Neural progenitor cell (in vitro differentiated cells): ENCODE results near the gene NUDT3. TPM values are rescaled to one million over a fixed set of nuclear protein-coding genes. Genes with fewer than 3 reads are reported as not detected.

Source experiments
- DNase-seq: peaks from one replicate; pipeline ENCODE4 v3.0.0-alpha.2; 2016; ENCODE audit warnings: low spot score
- H2AFZ ChIP-seq: fragments of 200-600 bp; sonication (generic); replicated peaks from 2 replicates; pipeline ENCODE4 v1.6.1; 2016; ENCODE audit warnings: antibody characterized with exemption
- H3F3A ChIP-seq: fragments of 200-600 bp; sonication (generic); 2 replicates; pipeline ENCODE4 v1.6.1; 2016; ENCODE audit warnings: antibody characterized with exemption, low read depth
- H3K27ac ChIP-seq: fragments of 200-600 bp; sonication (generic); 2 replicates; pipeline ENCODE4 v1.5.1; 2016; ENCODE audit warnings: mild to moderate bottlenecking
- H3K27me3 ChIP-seq: fragments of 200-600 bp; sonication (generic); 2 replicates; pipeline ENCODE4 v1.6.1; 2016; ENCODE audit warnings: mild to moderate bottlenecking, moderate library complexity
- H3K36me3 ChIP-seq: fragments of 200-600 bp; sonication (generic); 2 replicates; pipeline ENCODE4 v1.5.1; 2016
- H3K4me1 ChIP-seq: fragments of 200-600 bp; sonication (generic); 2 replicates; pipeline ENCODE4 v1.6.1; 2016; ENCODE audit warnings: mixed run types
- H3K4me2 ChIP-seq: fragments of 200-600 bp; sonication (generic); 2 replicates; pipeline ENCODE4 v1.6.1; 2016
- H3K4me3 ChIP-seq: fragments of 200-600 bp; sonication (generic); 2 replicates; pipeline ENCODE4 v1.5.1; 2016
- H3K79me2 ChIP-seq: fragments of 200-600 bp; sonication (generic); 2 replicates; pipeline ENCODE4 v1.6.1; 2016; ENCODE audit warnings: low read depth
- H3K9ac ChIP-seq: fragments of 200-600 bp; sonication (generic); 2 replicates; pipeline ENCODE4 v1.6.1; 2016
- H3K9me3 ChIP-seq: fragments of 200-600 bp; sonication (generic); 2 replicates; pipeline ENCODE4 v1.5.1; 2016; ENCODE audit warnings: low read depth
- H4K20me1 ChIP-seq: fragments of 200-600 bp; sonication (generic); 2 replicates; pipeline ENCODE4 v1.6.1; 2016; ENCODE audit warnings: low read depth
- H3K27ac Mint-ChIP-seq: 3 replicates; pipeline ENCODE4 v1.8.0; 2021; ENCODE audit warnings: mixed read lengths
- H3K27me3 Mint-ChIP-seq: 2 replicates; pipeline ENCODE4 v1.8.0; 2022; ENCODE audit warnings: low read depth, mild to moderate bottlenecking, inconsistent platforms, moderate library complexity, mixed read lengths; ENCODE audit not compliant: insufficient read depth
- H3K36me3 Mint-ChIP-seq: 3 replicates; pipeline ENCODE4 v1.8.0; 2021; ENCODE audit warnings: mixed read lengths
- H3K4me1 Mint-ChIP-seq: 3 replicates; pipeline ENCODE4 v1.8.0; 2021; ENCODE audit warnings: mixed read lengths
- H3K4me3 Mint-ChIP-seq: 3 replicates; pipeline ENCODE4 v1.8.0; 2021; ENCODE audit warnings: mild to moderate bottlenecking, moderate library complexity, mixed read lengths
- H3K9me3 Mint-ChIP-seq: 3 replicates; pipeline ENCODE4 v1.8.0; 2020; ENCODE audit warnings: mixed read lengths
- EZH2 ChIP-seq: fragments of 200-600 bp; sonication (generic); IDR thresholded peaks from 2 replicates; pipeline ENCODE4 v1.6.1; 2017; ENCODE audit warnings: antibody characterized with exemption, mild to moderate bottlenecking, moderate library complexity
- EZH2phosphoT487 ChIP-seq: fragments of 200-600 bp; sonication (generic); IDR thresholded peaks from 2 replicates; pipeline ENCODE4 v1.6.1; 2017; ENCODE audit warnings: antibody characterized with exemption
- total RNA-seq: library from RNA; depleted of rRNA; stranded (reverse); fragments of >200 nt; gene quantifications from 2 replicates; pipeline ENCODE4 v1.2.3, GENCODE V29; 2015; ENCODE audit warnings: low replicate concordance
- TF ChIP-seq, protein P1 (sequence below): fragments of 200-600 bp; sonication (generic); IDR thresholded peaks from 2 replicates; pipeline ENCODE4 v1.5.1; 2017; ENCODE audit warnings: antibody characterized with exemption, mild to moderate bottlenecking

The NUDT3 gene
- total RNA-seq, 1 donor from 2014 or later: 35.7 TPM

DNA sequence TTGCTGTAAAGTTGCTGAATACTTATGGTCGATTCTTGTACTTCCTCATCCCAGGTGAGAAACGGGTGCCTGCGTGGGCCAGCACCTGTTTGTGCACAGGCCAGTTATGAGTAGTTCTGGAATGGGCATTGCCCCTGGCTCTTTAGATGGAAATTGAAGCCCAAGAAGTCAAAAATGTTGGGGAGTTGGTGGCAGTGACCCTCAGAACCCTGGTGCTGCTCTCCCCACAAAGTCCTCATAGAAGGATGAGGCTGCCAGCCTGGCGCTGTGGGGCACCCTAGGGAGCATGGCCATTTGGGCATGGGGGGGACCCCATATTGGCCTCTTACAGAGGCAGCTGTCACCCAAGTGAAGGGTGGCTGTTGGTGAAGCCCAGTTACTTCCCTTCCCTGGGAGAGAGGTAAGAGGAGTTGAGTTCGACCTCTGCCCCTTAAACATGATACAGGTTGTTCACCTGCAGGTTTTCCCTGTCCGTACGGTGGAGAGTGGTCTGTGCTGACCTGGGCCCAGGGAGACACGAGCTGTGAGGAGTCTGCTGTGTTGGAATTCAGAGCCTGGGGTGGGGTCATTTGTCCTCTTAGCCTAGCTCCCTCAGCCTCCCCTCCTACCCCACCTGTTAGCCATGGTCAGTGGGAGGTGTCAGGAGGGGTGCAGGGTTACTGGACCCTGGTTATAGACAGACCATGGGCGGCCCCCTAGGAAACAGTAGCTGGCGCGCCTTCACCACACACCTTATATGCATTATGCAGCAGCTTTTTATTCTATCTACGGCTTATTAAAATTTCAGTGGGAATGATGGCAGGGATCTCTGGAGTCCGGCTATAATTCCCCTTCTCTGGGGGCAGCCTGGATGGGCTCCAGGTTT lies 150.9 kb downstream of the NUDT3 start:
- no peak overlapping the region for H3K27ac Mint-ChIP-seq
- no peak for TF ChIP-seq EZH2
- TF ChIP-seq, protein P1, sequence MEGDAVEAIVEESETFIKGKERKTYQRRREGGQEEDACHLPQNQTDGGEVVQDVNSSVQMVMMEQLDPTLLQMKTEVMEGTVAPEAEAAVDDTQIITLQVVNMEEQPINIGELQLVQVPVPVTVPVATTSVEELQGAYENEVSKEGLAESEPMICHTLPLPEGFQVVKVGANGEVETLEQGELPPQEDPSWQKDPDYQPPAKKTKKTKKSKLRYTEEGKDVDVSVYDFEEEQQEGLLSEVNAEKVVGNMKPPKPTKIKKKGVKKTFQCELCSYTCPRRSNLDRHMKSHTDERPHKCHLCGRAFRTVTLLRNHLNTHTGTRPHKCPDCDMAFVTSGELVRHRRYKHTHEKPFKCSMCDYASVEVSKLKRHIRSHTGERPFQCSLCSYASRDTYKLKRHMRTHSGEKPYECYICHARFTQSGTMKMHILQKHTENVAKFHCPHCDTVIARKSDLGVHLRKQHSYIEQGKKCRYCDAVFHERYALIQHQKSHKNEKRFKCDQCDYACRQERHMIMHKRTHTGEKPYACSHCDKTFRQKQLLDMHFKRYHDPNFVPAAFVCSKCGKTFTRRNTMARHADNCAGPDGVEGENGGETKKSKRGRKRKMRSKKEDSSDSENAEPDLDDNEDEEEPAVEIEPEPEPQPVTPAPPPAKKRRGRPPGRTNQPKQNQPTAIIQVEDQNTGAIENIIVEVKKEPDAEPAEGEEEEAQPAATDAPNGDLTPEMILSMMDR: no peak
- no peak for TF ChIP-seq EZH2phosphoT487
- H3K27me3 Mint-ChIP-seq: peaks cover 4% of the 10 kb centered on the region
- H3K27ac ChIP-seq: peak overlapping the region; percentile 58
- peaks cover 86% of the 10 kb centered on the region for H3F3A ChIP-seq
- H3K9me3 Mint-ChIP-seq: no peaks in the 10 kb centered on the region
- no peak overlapping the region for H3K4me2 ChIP-seq
- DNase-seq: no peak
- H3K9ac ChIP-seq: no peak overlapping the region
- peaks cover 31% of the 10 kb centered on the region for H3K4me1 ChIP-seq
- H2AFZ ChIP-seq: no peak overlapping the region
- no peaks in the 10 kb centered on the region for H3K27me3 ChIP-seq
- H3K4me3 Mint-ChIP-seq: peak overlapping the region; percentile 68
- peaks cover 28% of the 10 kb centered on the region for H3K36me3 Mint-ChIP-seq
- no peaks in the 10 kb centered on the region for H3K9me3 ChIP-seq
- peaks cover 90% of the 10 kb centered on the region for H4K20me1 ChIP-seq
- H3K4me1 Mint-ChIP-seq: peaks cover 64% of the 10 kb centered on the region
- H3K36me3 ChIP-seq: peaks cover 11% of the 10 kb centered on the region
- peaks cover 69% of the 10 kb centered on the region for H3K79me2 ChIP-seq
- no peak overlapping the region for H3K4me3 ChIP-seq

DNA sequence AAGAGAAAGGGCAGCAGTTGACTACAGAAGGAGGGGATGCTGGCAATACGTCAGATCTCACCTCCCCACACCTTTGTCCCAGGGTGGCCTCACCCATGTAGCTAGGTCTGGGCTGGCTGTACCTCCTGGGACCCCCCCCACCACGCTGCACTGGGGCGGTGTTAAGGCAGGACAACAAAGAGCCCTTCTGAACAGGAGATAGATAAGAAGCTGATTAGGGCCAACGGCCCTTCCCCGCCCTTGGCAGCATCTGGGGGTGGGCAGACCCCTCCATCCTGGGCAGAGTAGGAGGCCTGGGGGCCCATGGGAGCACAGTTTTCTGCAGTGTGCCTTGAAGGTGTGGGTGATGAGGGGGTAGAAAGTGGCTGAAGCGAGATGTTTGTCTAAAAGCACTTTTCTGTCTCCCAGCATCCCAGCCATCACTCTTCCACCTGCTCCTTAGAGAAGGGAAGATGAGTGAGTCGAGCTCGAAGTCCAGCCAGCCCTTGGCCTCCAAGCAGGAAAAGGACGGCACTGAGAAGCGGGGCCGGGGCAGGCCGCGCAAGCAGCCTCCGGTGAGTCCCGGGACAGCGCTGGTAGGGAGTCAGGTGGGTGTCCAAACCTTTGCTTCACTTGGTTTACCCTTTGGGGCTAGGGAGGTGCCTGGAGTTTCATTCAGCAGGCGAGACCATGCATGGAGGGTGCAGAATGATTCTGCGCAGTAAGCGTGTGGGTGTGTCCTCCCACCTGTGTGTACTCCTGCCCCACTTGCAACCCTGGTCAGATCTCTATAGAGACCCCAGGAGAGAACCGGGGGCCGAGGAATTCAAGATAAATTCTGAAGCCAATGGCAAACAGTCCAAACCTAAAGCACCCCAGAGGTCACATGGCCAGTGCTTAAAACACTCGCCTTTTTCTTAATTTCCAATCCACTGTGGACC lies 151.9 kb downstream of the NUDT3 start:
- Mint-ChIP-seq H3K9me3 (no peaks in the 10 kb centered on the region), H3K4me1 (peaks cover 60% of the 10 kb centered on the region), H3K27me3 (peaks cover 4% of the 10 kb centered on the region), H3K4me3 (peak overlapping the region; percentile 63), H3K27ac (no peak overlapping the region), H3K36me3 (peaks cover 27% of the 10 kb centered on the region)
- Histone ChIP-seq H3K27me3 (no peaks in the 10 kb centered on the region), H3K9ac (peak overlapping the region; percentile 24), H3K4me3 (peak overlapping the region; percentile 98), H4K20me1 (peaks cover 80% of the 10 kb centered on the region), H3K27ac (peak overlapping the region; percentile 70), H3K36me3 (peaks cover 11% of the 10 kb centered on the region), H3K9me3 (no peaks in the 10 kb centered on the region), H2AFZ (no peak overlapping the region), H3F3A (peaks cover 86% of the 10 kb centered on the region), H3K79me2 (peaks cover 77% of the 10 kb centered on the region), H3K4me1 (peaks cover 31% of the 10 kb centered on the region), H3K4me2 (peak overlapping the region; percentile 100)
- DNase-seq: no peak
- no peak for TF ChIP-seq EZH2
- no peak for TF ChIP-seq EZH2phosphoT487
- TF ChIP-seq, protein P1: no peak

DNA sequence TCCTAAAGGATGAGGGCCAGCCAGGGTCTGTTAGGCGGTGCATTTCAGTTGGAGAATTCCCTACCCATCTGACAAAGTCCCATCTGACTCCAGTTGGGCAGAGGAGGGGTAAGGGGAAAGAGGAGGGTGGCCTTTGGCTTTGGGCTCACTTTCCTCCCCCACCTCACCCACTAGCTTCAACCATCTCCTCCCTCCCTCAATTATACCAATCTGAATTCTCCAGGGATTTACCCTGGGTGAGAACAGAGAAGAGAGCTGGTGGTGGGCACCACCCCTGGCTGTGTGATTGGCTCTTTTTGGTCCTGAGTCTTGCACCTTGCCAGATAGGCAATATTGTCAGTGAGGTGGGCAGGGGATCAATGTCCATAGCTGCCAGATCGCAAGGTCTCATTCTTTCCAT lies 152.6 kb downstream of the NUDT3 start:
- Histone ChIP-seq H3K27ac (peak overlapping the region; percentile 70), H3K79me2 (peaks cover 77% of the 10 kb centered on the region)

More for the DNA sequence above, 152.6 kb downstream of the NUDT3 start:
- H3K9ac ChIP-seq: peak overlapping the region; percentile 24
- Mint-ChIP-seq H3K27me3 (peaks cover 2% of the 10 kb centered on the region), H3K36me3 (peaks cover 24% of the 10 kb centered on the region), H3K4me3 (peak overlapping the region; percentile 63), H3K4me1 (peaks cover 55% of the 10 kb centered on the region), H3K27ac (no peak overlapping the region), H3K9me3 (no peaks in the 10 kb centered on the region)
- peak overlapping the region; percentile 100 for H3K4me2 ChIP-seq
- H3K4me3 ChIP-seq: peak overlapping the region; percentile 98
- peaks cover 85% of the 10 kb centered on the region for H3F3A ChIP-seq
- no peak overlapping the region for H2AFZ ChIP-seq
- H3K9me3 ChIP-seq: no peaks in the 10 kb centered on the region
- H4K20me1 ChIP-seq: peaks cover 73% of the 10 kb centered on the region
- H3K36me3 ChIP-seq: peaks cover 11% of the 10 kb centered on the region
- H3K4me1 ChIP-seq: peaks cover 31% of the 10 kb centered on the region
- TF ChIP-seq EZH2phosphoT487 (no peak), EZH2 (no peak)
- TF ChIP-seq, protein P1: no peak
- DNase-seq: no peak
- no peaks in the 10 kb centered on the region for H3K27me3 ChIP-seq
